Stimulated activated CD8-positive, alpha-beta memory T cell treated with anti-CD3 and anti-CD28 coated beads, Interleukin-12 subunit alpha, Interleukin-12 subunit beta, amount 100 ng/mL, for 1 hour (primary cell): ENCODE measurements around the gene NKPD1.
A peak's percentile ranks its signal among the peaks of the same experiment; 100 is the strongest.

Experiments
- DNase-seq: peaks from one replicate; pipeline ENCODE4 v3.0.0-alpha.2; 2020; ENCODE audit warnings: low read depth

The NKPD1 gene, protein sequence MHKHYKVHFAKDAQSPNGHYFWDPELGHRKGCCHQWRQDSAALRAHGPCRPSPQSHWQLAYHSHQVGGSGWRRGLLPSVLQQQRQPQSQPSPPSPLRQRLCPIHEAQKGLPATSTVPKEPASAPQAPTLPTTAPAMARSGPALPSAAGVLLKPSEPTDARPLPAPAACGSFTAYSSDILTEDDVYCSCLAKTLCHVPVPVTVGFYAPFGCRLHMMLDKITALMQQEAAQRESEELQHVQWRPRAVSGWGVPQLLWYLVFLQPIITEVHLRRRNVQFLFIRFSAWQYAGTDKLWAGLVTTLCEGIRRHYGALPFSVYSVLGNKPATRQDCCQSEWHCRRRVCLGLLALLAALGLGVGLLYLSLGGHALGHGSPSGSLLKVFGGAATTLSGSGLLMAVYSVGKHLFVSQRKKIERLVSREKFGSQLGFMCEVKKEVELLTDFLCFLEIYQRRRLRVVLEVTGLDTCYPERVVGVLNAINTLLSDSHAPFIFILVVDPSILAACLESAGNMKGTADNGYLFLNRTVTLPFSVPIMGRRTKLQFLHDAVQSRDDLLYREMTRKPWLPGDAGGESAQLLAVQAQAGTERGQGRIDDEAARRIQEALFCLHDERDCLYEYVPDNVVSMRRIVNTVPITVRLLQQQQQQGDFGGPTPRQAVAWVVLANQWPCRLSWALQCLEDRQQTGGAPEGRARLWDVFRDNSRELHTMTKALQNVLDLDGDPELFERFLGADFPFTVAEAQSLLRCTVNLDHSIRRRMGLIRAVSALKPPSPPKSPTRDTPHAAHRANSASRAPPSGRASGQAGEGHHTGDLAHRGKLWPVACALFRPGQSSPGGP

DNA sequence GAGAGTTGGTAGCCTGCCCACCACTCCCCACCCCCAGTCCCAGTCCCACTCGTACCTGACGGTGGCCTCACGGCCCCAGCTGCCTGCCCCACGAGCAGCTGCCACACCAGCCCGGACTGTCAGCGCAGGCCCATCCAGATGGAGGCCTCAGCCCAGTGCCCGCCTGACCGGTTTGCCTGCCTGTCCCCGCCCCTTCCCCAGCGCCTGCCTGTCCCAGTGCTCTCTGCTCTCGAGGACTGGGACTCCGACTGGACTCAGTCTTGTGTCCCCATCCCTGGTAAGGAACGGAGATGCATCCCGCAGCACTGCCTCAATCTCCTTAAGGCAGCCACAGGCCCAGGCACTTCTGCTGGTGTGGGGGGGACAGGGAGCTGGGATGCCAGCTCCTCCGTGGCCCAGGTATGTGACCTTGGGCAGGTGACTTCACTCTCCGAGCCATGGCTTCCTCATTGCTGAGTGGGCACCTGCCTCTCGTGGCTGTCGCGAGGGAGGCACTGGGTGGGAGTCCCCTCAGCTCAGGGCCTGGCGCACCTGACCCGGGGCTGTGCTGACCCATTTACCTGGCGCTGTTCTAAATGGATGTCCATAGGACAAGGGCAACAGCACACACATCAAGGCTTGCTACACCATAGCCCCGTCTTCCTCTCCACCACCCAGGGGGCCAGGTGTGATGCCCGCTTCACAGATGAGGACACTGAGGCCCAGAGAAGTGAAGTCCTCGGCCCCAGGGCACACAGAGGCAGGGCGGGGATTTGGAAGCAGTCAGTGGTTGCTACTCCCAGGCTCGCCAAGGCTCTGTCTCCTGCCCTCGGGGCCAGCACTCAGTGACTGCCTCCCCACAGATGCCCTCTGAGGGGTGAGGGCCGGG, at the start of gene NKPD1:
Gene NKPD1 (minus strand): TSS at position 113 of the 868 bp plus-strand sequence. CDS start 832 bp downstream, outside the sequence.
- no peak for DNase-seq

DNA sequence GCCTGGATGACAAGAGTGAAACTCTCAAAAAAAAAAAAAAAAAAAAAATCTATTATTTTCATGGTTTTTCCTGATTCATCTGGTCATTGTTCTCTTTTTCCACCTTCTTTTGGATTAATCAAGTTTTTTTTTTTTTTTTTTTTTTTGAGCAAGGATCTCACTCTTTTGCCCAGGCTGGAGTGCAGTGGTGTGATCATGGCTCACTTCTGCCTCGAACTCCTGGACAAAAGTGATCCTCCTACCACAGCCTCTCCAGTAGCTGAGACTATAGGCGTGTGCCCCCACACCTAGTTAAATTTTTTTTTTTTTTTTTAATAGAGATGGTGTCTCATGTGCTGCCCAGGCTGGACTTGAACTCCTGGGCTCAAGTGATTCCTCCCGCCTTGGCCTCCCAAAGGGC, 45.5 kb upstream of the NKPD1 start:
- no peak for DNase-seq

DNA sequence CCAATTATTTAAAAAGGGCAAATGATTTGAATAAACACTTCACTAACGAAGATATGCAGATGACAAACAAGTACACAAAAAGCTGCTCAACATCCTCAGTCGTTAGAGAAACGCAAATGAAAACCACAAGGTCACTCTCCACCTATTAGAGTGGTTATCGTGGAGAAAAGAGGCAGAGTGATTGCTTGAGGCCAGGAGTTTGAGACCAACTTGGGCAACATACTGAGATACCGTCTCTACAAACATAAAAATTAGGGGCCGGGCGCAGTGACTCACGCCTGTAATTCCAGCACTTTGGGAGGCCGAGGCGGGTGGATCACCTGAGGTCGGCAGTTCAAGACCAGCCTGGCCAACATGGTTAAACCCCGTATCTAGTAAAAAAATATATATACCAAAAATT, 45.0 kb upstream of the NKPD1 start:
- no peak for DNase-seq

DNA sequence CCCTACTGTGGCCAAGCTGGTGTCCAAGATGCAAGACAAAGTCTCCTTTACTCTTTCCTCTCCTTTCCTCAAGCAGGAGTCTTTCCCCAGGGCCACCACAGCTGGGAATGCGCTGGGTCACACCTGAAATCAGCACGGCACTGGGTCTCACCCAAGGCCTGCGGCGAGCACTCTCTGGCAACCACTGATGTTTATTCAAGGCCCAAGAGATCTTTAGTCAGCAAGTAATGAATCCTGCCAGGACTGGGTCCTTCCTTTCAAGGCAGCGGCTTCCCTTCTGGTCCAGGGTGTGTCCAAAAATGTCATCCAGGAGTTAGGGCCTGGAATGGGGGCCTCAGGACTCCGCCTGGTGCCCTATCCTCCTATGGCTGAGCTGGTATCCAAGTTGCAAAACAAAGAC, 41.9 kb upstream of the NKPD1 start:
- no peak for DNase-seq

DNA sequence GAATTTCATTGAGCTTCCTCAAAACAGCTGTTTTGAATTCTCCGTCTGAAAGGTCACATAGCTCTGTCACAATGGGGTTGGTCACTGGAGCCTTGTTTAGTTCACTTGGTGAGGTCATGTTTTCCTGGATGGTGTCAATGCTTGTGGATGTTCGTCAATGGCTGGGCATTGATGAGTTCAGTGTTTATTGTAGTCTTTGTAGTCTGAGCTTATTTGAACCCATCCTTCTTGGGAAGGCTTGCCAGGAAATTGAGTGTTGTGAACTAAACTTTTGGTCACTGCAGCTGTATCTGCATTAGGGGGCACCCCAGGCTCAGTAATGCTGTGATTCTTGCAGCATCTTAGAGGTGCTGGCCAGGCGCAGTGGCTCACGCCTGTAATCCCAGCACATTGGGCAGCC, 39.8 kb upstream of the NKPD1 start:
- no peak for DNase-seq

DNA sequence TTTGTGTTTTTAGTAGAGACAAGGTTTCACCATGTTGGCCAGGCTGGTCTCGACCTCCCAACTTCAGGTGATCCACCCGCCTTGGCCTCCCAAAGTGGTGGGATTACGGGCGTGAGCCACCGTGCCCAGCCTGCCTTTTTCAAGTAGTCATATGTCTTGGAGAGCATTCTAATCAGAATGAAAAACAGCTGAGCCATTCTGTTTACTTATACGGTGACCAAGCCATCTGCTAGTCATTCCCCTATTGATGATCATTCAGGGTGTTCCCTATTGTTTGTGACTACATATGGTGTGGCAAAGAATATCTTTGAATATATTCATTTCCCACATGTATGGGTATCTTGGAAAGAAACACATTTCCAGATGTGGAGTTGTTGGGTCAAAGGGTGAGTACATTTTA, 35.0 kb upstream of the NKPD1 start:
- no peak for DNase-seq

DNA sequence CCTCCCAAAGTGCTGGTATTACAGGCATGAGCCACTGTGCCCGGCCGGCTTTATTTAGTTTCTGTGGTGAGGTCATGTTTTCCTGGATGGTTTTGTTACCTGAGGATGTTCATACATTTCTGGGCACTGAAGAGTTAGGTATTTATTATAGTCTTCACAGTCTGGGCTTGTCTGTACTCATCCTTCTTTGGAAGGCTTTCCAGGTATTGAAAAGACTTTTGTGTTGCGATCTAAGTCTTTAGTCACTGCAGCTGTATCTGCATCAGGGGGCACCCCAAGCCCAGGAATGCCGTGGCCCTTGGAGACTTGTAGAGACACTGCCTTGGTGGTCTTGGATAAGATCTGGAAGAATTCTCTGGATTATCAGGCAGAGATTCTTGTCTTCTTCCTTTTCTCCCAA, 30.6 kb upstream of the NKPD1 start:
- no peak for DNase-seq

DNA sequence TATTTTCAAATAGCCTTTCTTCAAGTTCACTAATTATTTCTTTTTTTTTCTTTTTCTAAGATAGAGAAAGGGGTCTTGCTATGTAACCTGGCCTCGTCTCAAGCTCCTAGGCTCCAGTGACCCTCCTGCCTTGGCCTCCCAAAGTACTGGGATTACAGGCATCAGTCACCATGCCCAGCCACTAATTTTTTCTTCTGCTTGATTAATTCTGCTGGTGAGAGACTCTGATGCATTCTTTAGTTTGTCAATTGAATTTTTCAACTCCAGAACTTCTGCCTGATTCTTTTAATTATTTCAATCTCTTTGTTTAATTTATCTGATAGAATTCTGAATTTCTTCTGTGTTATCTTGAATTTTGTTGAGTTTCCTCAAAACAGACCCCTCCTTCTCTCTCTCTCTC, 29.2 kb upstream of the NKPD1 start:
- no peak for DNase-seq

DNA sequence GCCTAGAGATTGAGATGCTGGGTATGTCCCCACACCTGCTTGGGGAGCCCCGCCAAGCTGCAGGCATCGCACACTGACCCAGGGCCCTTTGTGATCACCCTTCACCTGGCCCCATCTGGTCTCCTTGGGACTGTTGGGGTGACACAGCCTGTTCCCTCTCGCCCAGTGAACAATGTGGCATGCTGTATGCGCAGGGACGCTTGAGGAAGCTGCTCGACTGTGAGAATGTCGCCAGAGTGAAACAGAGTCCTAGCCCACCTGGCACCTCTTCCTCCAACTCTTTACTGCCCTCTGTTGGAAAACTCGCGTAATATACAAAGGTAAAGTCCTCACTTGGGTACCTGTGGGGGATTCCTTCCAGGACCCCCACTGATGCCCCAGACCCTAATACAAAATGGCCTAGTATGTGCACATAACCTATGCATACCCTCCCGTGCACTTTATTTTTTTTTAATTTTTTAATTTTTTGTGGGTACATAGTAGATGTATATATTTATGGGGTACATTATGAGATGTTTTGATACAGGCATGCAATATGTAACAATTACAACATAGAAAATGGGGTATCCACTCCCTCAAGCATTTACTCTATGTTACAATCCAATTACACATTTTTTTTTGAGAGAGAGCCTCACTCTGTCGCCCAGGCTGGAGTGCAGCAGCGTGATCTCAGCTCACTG, 26.8 kb upstream of the NKPD1 start:
- DNase-seq: no peak

DNA sequence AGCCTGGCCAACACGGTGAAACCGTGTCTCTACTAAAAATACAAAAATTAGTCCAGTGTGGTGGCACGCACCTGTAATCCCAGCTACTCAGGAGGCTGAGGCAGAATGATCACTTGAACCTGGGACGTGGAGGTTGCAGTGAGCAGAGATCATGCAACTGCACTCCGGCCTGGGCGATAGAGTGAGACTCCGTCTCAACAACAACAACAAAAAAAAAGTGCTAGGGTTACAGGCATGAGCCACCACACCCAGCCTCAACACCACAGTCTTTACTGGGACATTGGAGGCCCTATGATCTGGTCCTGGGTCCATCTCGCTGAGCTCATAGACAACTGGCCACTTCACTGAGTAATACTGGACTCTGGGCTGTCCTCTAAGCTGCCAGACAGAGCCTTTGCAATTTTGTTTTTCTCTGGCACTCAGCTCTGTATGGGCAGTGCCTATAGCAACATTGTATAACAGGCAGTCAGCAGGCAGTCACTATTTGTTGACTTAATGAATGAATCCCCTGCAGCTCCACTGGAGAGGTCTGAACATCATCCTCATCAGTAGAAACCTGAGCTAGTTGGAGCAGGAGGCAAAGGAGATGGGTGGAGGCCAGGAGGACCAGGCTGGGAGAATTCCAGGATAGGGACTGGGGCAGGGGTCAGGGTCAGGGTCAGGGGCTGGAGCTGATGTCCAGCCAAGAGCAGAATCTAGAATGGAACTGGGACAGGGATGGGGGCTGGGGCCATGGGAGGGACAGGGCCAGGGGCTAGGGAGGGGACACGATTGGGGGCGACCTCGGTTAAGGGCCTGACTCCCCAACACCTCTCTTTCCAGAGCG, 25.9 kb upstream of the NKPD1 start:
- DNase-seq: no peak

DNA sequence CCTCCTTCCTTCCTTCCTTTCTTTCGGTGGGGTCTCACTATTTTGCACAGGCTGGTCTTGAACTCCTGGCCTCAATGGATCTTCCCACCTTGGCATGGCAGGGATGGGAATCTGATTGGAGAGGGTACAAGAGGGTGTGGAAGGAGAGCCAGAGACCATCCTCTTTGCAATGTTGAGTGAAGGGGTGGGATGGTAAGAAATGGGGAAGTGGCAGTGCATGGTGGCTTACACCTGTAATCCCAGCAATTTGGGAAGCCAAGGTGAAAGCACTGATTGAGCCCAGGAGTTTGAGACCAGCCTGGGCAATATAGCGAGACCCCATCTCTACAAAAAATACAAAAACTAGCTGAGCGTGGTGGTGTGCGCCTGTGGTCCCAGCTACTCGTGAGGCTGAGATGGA, 23.3 kb upstream of the NKPD1 start:
- no peak for DNase-seq

DNA sequence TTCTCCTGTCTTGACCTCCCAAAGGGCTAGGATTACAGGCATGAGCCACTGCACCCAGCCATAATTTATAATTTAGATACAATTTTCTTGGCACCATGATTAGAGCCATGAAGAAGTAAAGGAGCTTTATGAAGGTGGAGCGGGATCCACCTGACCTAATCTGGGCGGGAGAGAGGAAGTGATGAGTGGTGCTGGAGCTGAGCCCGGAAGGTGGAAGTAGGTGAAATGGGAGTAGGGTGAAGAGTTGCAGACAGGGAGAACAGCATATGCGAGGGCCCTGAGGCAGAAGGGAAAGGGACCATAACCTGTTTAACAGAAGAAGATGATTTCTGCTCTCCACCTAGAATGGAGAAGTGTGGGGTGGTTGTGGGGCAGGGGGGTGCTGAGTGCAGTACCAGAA, 22.0 kb upstream of the NKPD1 start:
- DNase-seq: no peak

DNA sequence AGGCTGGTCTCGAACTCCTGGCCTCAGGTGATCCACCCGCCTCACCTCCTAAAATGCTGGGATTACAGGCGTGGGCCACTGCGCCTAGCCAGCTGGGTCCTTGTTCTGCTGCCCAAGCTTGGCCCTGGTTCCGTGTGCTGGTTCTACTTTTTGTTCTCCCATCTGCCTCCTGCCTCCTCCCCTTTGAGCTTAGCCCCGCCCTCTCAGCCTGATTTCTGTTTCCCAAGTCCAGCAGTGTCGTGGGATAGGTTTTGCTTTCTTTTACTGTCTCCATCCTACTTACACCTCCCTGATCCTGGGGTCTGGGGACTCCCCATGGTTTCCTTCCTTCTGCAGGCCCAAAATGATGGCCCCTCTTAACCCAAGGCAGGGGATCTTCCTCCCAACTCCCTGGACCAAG, 20.2 kb upstream of the NKPD1 start:
- DNase-seq: no peak

DNA sequence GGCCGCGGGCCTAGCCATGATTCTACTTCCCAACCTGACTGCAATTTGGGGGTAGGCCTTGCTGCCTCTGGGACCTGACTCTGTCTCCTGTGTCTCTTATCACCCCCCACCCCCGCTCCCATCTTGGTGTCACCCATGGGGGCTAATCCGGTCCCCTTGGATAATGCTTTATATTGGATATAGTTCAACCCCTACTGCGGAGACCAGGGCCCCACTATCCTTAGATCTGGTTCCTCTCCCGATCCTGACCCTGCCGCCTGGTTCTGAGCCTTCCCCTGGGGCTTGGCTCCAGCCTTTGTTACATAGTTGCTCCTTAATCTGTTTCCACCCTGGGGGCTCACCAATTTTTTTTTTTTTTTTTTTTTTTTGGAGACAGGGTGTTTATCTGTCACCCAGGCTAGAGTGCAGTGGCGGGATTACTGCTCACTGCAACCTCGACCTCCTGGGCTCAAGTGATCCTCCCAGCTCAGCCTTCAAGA, 19.1 kb upstream of the NKPD1 start:
- DNase-seq: no peak

DNA sequence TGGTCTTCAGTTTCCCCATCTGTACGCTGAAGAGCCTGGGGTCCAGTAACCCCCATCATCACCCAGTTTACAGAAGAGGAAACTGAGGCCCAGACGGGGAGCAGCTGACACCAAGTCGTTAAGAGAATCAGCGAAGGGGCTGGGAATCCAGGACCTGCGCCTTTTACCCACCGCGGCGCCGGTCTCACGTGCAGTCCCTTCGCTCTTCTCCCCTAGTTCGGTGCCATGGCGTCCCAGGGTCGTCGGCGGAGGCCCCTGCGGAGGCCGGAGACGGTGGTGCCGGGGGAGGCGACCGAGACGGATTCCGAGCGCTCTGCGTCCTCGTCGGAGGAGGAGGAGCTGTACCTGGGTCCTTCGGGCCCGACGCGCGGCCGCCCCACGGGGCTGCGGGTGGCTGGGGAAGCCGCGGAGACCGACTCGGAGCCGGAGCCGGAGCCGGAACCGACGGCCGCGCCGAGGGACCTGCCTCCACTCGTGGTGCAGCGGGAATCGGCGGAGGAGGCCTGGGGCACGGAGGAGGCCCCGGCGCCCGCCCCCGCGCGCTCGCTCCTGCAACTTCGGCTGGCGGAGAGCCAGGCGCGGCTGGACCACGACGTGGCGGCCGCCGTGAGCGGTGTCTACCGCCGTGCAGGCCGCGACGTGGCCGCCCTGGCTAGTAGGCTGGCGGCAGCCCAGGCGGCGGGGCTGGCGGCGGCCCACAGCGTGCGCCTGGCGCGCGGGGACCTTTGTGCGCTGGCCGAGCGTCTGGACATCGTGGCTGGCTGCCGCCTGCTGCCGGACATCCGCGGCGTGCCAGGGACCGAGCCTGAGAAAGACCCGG, 18.5 kb upstream of the NKPD1 start:
- DNase-seq: no peak

DNA sequence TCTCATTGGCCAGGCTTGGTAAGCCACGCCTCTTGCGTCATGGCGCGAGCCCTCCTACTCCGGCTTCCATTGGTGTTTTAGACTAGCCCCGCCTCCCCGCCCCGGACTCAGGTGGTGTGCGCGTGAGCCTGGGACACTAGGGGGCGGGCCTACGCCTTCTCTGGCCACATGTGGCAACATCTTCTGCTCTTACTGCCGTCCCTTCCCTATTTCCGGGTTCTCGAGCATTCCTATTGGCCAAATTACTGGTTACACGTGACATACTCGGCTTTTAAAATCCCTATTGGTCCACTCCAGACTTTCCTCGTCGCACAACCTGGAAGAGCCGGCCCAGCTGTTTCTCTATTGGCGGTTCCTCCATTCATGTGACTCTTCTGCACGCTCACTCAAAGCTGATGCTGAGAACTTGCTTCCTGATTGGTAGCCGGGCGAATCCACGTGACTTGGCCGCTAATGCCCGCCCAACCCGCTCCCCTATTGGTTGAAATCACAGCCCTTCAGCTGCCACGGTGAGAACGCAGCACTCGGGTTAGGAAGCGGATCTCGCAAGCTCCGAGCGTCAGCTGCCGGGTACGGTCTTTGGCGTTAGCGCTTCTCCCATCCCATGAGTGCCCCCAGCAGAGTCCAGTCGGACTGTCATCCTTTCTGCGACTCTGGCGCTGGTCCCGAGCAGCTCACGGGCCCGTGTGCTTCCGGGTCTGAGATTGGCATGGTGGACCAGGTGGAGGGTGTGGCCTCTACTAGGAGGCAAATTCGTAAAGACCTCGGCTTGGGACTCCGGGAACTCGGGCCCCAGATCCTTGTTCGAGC, 17.7 kb upstream of the NKPD1 start, which contains the start of gene BLOC1S3:
Gene BLOC1S3 (plus strand): TSS at position 523 of the 810 bp plus-strand sequence. CDS start 513 bp downstream, outside the sequence.
- peak; percentile 100 for DNase-seq

DNA sequence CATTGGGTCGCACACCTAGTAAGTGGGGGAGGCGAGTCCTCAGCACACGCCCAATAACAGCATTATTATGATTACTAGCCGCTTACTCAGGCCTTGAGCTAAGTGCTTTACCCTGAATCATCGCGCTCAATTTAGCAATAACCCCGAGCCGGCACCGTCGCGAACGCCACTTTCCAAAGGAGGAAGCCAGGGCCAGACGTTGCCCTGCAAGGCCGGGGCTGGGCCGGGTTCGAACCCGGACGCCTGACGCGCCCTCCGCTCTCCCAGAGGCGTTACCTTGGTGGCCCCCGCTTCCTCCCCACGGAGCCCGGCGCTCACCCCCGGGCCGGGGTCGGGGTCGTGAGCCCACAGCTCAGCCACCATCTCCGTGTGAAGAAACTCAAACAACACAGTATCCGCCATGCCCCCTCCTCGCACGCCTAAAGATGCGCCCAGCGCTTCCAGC, 17.1 kb upstream of the NKPD1 start, which contains the start of gene TRAPPC6A:
Gene TRAPPC6A (minus strand): TSS at position 421 of the 445 bp plus-strand sequence. CDS start 19 bp downstream, at position 402.
- DNase-seq: no peak

DNA sequence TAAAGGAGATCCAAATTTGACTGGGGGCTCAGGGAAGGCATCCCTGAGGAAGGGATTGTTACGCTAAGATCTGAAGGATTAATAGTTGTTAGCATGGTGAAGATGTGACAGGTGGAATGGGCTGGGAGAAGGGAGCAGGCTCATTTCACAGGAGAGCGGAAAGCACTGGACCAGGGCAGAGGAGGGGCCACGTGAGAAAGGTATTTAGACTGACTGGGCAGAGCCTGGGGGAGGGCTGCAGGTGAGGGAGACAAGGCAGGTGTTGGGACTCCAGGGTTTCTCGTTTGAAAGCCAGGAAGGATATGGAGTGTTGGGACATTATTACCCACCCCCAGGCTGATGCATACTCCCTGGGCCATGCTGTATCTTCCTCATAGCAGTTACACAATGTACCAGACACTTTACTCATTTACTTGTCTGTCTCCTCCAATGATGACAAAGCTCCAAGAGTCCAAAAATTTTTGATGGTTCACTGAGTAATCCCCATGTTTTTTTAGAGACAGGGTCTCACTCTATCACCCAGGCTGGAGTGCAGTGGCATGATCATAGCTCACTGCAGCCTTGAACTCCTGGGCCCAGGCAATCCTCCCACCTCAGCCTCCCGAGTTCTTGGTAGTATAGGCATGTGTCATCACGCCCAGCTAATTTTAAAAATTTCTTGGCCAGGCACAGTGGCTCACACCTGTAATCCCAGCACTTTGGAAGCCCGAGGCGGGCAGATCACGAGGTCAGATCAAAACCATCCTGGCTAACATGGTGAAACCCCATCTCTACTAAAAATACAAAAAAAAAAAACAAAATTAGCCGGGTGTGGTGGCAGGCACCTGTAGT, 14.9 kb upstream of the NKPD1 start:
- no peak for DNase-seq
